HepG2 (cell line): Measurements from ENCODE around the gene EBLN2. TPM values are rescaled to one million over a fixed set of nuclear protein-coding genes. Genes with fewer than 3 reads are reported as not detected.

Experiments used
- ATAC-seq: fragments of 200-7000 bp; cut with Tn5 transposase; 3 replicates; pipeline ENCODE4 v1.9.1; 2020; ENCODE audit warnings: mild to moderate bottlenecking, moderate library complexity
- BruUV-seq: library from RNA; stranded (reverse); fragments of 400-500 nt; replicated peaks from 2 replicates; lab custom pipeline; 2021; lab: Mats Ljungman, UMichigan
- CTCF ChIA-PET: fragments of 300-600 bp; formaldehyde crosslinking; extraction: SDS; loops from one replicate; lab custom pipeline; 2021; ENCODE audit warnings: low total read pairs, inconsistent platforms, low intra/inter-chr PET ratio; lab: Yijun Ruan, JAX
- POLR2A ChIA-PET: fragments of 350-600 bp; sonication (Branson Sonifier 250); formaldehyde crosslinking; loops from one replicate; lab custom pipeline; 2020; ENCODE audit warnings: antibody characterized with exemption, inconsistent platforms; lab: Yijun Ruan, JAX
- DNase-seq: peaks from one replicate; pipeline ENCODE4 v3.0.0-alpha.2; 2015; ENCODE audit warnings: low spot score
- FAIRE-seq: peaks from 3 replicates; lab custom pipeline; 2011; peaks lifted over from hg19 to GRCh38; lab: Jason Lieb, UNC
- H2AFZ ChIP-seq: one replicate; pipeline ENCODE4 v1.6.1; 2011; ENCODE audit warnings: low read length, inconsistent platforms
- H3K27ac ChIP-seq: fragments of 300-600 bp; 3 replicates; pipeline ENCODE4 v1.8.0; 2011; ENCODE audit warnings: mixed run types, mild to moderate bottlenecking, mixed read lengths, low read length, inconsistent platforms; ENCODE audit not compliant: insufficient read depth; ENCODE audit errors: extremely low read length
- H3K27me3 ChIP-seq, 2 experiments: fragments of 200-600 bp in 1 of 2; 2 replicates in 1 of 2; 3 replicates in 1 of 2; pipeline versions ENCODE4 v1.6.0 to v1.8.0; 2011; ENCODE audit warnings: low read length in 2 of 2, mild to moderate bottlenecking in 2 of 2, moderate library complexity in 2 of 2, inconsistent platforms in 1 of 2; ENCODE audit not compliant: insufficient read depth in 2 of 2, control insufficient read depth in 1 of 2
- H3K36me3 ChIP-seq, 2 experiments: fragments of 200-600 bp in 1 of 2; replicated peaks in 1 of 2; 2 replicates in 1 of 2; 3 replicates in 1 of 2; pipeline versions ENCODE4 v1.5.1 to v1.8.0; 2011; ENCODE audit warnings: low read length in 2 of 2, inconsistent platforms in 1 of 2; ENCODE audit not compliant: insufficient read depth in 2 of 2, control insufficient read depth in 1 of 2
- H3K4me1 ChIP-seq: 2 replicates; pipeline ENCODE4 v1.5.1; 2012; ENCODE audit warnings: low read length, inconsistent platforms; ENCODE audit not compliant: insufficient read depth
- H3K4me2 ChIP-seq: 2 replicates; pipeline ENCODE4 v1.6.0; 2011; ENCODE audit warnings: low read depth, low read length, inconsistent platforms
- H3K4me3 ChIP-seq, 3 experiments: fragments of 200-600 bp in 1 of 3; sonication (generic), shearing (Covaris generic) in 1 of 3; replicated peaks in 1 of 3; 2 replicates each; pipeline ENCODE4 v1.5.1; 2011 to 2016; ENCODE audit warnings: low read length in 3 of 3, inconsistent platforms in 2 of 3, low read depth in 2 of 3, mild to moderate bottlenecking in 2 of 3, control low read depth in 1 of 3, mixed read lengths in 1 of 3; ENCODE audit not compliant: insufficient read depth in 1 of 3
- H3K79me2 ChIP-seq: one replicate; pipeline ENCODE4 v1.6.1; 2011; ENCODE audit warnings: low read length, inconsistent platforms; ENCODE audit not compliant: insufficient read depth
- H3K9ac ChIP-seq: 2 replicates; pipeline ENCODE4 v1.6.0; 2011; ENCODE audit warnings: mild to moderate bottlenecking, low read depth, low read length, inconsistent platforms; ENCODE audit not compliant: insufficient read depth
- H3K9me3 ChIP-seq: 2 replicates; pipeline ENCODE4 v1.5.1; 2012; ENCODE audit warnings: mild to moderate bottlenecking, low read length
- H4K20me1 ChIP-seq: 2 replicates; pipeline ENCODE4 v1.6.0; 2011; ENCODE audit warnings: inconsistent platforms, mild to moderate bottlenecking, low read length, moderate library complexity; ENCODE audit not compliant: insufficient read depth
- ATM ChIP-seq: fragments of 450-650 bp; IDR thresholded peaks from 2 replicates; pipeline ENCODE4 v1.7.1; 2017; ENCODE audit warnings: mild to moderate bottlenecking, borderline replicate concordance
- CEBPG ChIP-seq: IDR thresholded peaks from 2 replicates; pipeline ENCODE4 v1.6.1; 2016
- FOXO4 ChIP-seq: sonication (generic); formaldehyde crosslinking; conservative IDR thresholded peaks from 2 replicates; pipeline ENCODE4 v1.8.1; 2023; ENCODE audit warnings: missing genetic modification reagents
- HOXA5 ChIP-seq: sonication (generic); formaldehyde crosslinking; IDR thresholded peaks from 2 replicates; pipeline ENCODE4 v1.4.0; 2020; ENCODE audit warnings: missing genetic modification reagents
- MEIS1 ChIP-seq: sonication (generic); formaldehyde crosslinking; IDR thresholded peaks from 2 replicates; pipeline ENCODE4 v1.9.0; 2021; ENCODE audit warnings: mild to moderate bottlenecking, missing genetic modification reagents, moderate library complexity, borderline replicate concordance
- NKX3-1 ChIP-seq: sonication (generic); formaldehyde crosslinking; IDR thresholded peaks from 2 replicates; pipeline ENCODE4 v1.5.0; 2020; ENCODE audit warnings: missing genetic modification reagents
- PRDM15 ChIP-seq: sonication (generic); formaldehyde crosslinking; IDR thresholded peaks from 2 replicates; pipeline ENCODE4 v1.4.0; 2020; ENCODE audit warnings: missing genetic modification reagents
- RARA ChIP-seq: IDR thresholded peaks from 2 replicates; pipeline ENCODE4 v1.6.1; 2016; ENCODE audit warnings: missing genetic modification reagents, missing compliant biosample characterization
- RCOR2 ChIP-seq: IDR thresholded peaks from 2 replicates; pipeline ENCODE4 v1.6.1; 2016; ENCODE audit warnings: missing biosample characterization, missing genetic modification reagents
- SALL1 ChIP-seq: sonication (generic); formaldehyde crosslinking; IDR thresholded peaks from 2 replicates; pipeline ENCODE4 v1.8.0; 2022; ENCODE audit warnings: mild to moderate bottlenecking, missing genetic modification reagents
- SMC3 ChIP-seq: IDR thresholded peaks from 2 replicates; pipeline ENCODE4 v1.6.1; 2011; ENCODE audit warnings: low read length, improper control_type of control experiment
- ZC3H13 ChIP-seq: sonication (generic); formaldehyde crosslinking; IDR thresholded peaks from 2 replicates; pipeline ENCODE4 v1.8.1; 2023; ENCODE audit warnings: mild to moderate bottlenecking, missing genetic modification reagents, moderate library complexity
- ZNF138 ChIP-seq: sonication (generic); formaldehyde crosslinking; IDR thresholded peaks from 2 replicates; pipeline ENCODE4 v1.5.0; 2020; ENCODE audit warnings: mild to moderate bottlenecking, low read depth, missing genetic modification reagents
- ZNF264 ChIP-seq: sonication (generic); formaldehyde crosslinking; IDR thresholded peaks from 2 replicates; pipeline ENCODE4 v1.4.0; 2020; ENCODE audit warnings: missing genetic modification reagents
- ZNF362 ChIP-seq: sonication (generic); formaldehyde crosslinking; IDR thresholded peaks from 2 replicates; pipeline ENCODE4 v1.4.0; 2020; ENCODE audit warnings: missing genetic modification reagents, mild to moderate bottlenecking, borderline replicate concordance
- ZNF503 ChIP-seq: sonication (generic); formaldehyde crosslinking; IDR thresholded peaks from 2 replicates; pipeline ENCODE4 v1.4.0; 2020; ENCODE audit warnings: missing genetic modification reagents
- WGBS: methylation state at CpG from one replicate; pipeline ENCODE4 v1.1.6; 2017; ENCODE audit warnings: low lambda C conversion rate; 5-methylcytosine and 5-hydroxymethylcytosine counted together
- in situ Hi-C: cut with HindIII; loops from 2 replicates; pipeline ENCODE4 v1.10.0; 2017; ENCODE audit warnings: low pct_unique_long_range_greater_than_20kb; ENCODE audit not compliant: extremely low pct_ligation_motif_present
- intact Hi-C: fragments of 100-400 bp; cut with micrococcal nuclease; formaldehyde crosslinking; loops from one replicate; pipeline ENCODE4 v1.10.0; 2022; ENCODE audit not compliant: unreplicated experiment
- polyA plus RNA-seq, 8 experiments: library from polyadenylated mRNA; depleted of rRNA in 3 of 8; stranded (reverse) in 7 of 8; unstranded in 1 of 8; fragments of >200 nt; fragmentation: Illumina TruSeq in 4 of 8; extraction: Trizol in 4 of 8; gene quantifications; 2 replicates each; pipeline versions ENCODE4 v1.2.1 to v1.2.3, GENCODE V29; 2011 to 2016; ENCODE audit warnings: low read depth in 4 of 8, missing spikeins in 1 of 8, mixed read lengths in 1 of 8; ENCODE audit not compliant: insufficient read depth in 1 of 8
- total RNA-seq, 5 experiments: library from RNA; depleted of rRNA; stranded (reverse); fragments of >200 nt; fragmentation: Illumina TruSeq; extraction: Trizol; gene quantifications; 2 replicates each; pipeline ENCODE4 v1.2.3, GENCODE V29; 2016; ENCODE audit warnings: low read depth in 1 of 5

EBLN2 gene
- total and polyA plus RNA-seq, 2 of the 13 experiments (the other 11 are each of a cell fraction or from before 2014, with no cell fraction given), result 3.3 to 8.3 TPM

- Histone ChIP-seq H3K4me1 (peaks cover 8% of the 10 kb centered on the region), H3K9ac (no peak overlapping the region), H3K79me2 (no peaks in the 10 kb centered on the region), H3K9me3 (no peaks in the 10 kb centered on the region), H3K36me3 (no peaks in the 10 kb centered on the region), H4K20me1 (no peaks in the 10 kb centered on the region), H3K4me3 (no peak overlapping the region), H3K27me3 (no peaks in the 10 kb centered on the region), H2AFZ (no peak overlapping the region), H3K27ac (no peak overlapping the region), H3K4me2 (no peak overlapping the region)
- ATAC-seq, result peak; percentile 42
- CTCF ChIA-PET, result no interaction called here
- POLR2A ChIA-PET, result no interaction called here
- BruUV-seq, result no TSS peak
- in situ Hi-C loops, result loop anchor here (25.0 kb wide), 1 partner anchor 661 kb away; no protein-coding TSS in a partner anchor
- intact Hi-C loops, result no loop called here
- peak; percentile 15 for DNase-seq
- 35% methylated on average over 4 of the region's 4 CpGs for WGBS
- no peak for FAIRE-seq
- TF ChIP-seq SALL1, result no peak
- peak; percentile 15; the same call in 1 of the 2 replicates for TF ChIP-seq RARA
- TF ChIP-seq ATM, result no peak
- 0 out of 2 replicates have a peak, but pooled peaks have one; percentile 21 for TF ChIP-seq ZNF362 (CRISPR knock-in tag)
- no peak for TF ChIP-seq HOXA5 (CRISPR knock-in tag)
- TF ChIP-seq ZNF264 (CRISPR knock-in tag), result no peak
- TF ChIP-seq ZC3H13 (CRISPR knock-in tag), result no peak
- TF ChIP-seq ZNF138 (CRISPR knock-in tag), result no peak
- TF ChIP-seq NKX3-1, result no peak
- no peak for TF ChIP-seq PRDM15 (CRISPR knock-in tag)
- no peak for TF ChIP-seq ZNF503 (CRISPR knock-in tag)
- no peak for TF ChIP-seq CEBPG (CRISPR knock-in tag)
- TF ChIP-seq SMC3, result no peak
- no peak for TF ChIP-seq MEIS1 (CRISPR knock-in tag)
- TF ChIP-seq RCOR2 (CRISPR knock-in tag), result no peak
- TF ChIP-seq FOXO4 (CRISPR knock-in tag), result 0 out of 2 replicates have a peak, but pooled peaks have one; percentile 23
Observed at GRCh38 chr3:73073091-73073707, 11.7 kb downstream of the EBLN2 start.
